GM11168 (cell line): ENCODE data around the gene FAM200B.
"Not testable (repeated sequence)": the region's sequence is repeated elsewhere in the genome, so short reads cannot be mapped to it uniquely, and the experiment has no call there.

Source experiments
- in situ Hi-C: fragments of 300-500 bp; cut with MboI; formaldehyde crosslinking; loops from one replicate; pipeline ENCODE4 v1.12.0; 2022; ENCODE audit warnings: low sequenced_read_pairs; ENCODE audit not compliant: unreplicated experiment

The FAM200B gene

DNA sequence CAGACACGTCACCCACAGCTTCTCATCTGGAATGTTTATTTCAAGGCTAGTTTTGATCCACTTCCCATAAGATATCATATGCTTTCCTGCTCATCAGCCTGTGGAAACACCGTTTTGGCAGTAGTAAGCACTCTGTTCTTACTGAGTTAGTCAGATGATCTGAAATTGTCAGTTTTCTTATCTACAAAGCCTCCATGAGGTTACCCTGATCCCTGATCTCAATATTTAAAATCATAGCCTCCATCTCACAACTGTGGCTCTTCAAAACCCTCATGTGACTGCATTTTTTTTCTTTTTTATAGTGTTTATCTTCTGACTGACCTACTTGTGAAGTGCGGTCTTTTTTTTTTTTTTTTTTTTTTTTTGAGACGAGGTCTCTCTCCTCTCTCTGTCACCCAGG is 44.0 kb downstream of the FAM200B start:
- in situ Hi-C loops = no loop called here

DNA sequence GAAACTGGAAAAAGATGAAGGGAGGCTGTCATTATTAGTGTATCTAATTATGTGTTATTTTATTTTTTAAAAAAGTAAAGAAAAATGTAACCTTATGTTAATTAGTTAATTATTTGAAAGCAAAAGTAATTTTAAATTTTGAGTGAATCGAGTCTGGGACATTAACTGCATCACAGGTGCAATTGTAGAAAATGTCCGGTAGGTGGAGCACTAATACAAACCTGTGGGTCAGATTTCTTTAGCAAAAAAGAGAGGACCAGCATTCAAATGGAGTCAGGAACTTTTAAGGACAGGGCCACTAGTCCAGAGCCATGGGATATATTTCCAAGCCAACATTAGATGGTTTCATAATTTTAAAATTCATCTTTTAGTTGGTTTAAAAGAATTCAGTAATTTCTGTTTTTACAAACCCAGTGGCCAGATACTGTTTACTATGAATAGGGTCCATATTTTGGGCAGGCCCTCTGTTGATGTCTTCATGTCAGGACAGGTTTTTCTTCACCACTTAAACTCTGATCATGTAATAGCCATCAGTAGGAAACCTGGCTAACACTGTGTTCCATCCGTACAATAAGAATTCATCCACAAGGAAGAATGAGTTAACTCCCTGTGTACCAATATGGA is 48.4 kb downstream of the FAM200B start:
- in situ Hi-C loops = no loop called here

DNA sequence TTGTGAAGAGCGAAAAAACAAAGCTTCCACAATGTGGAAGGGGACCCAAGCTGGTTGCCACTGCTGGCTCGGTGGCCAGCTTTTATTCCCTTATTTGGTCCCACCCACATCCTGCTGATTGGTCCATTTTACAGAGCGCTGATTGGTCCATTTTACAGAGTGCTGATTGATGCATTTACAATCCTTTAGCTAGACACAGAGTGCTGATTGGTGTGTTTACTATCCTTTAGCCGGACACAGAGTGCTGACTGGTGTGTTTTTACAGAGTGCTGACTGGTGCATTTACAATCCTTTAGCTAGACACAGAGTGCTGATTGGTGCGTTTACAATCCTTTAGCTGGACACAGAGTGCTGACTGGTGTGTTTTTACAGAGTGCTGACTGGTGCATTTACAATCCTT is 51.4 kb downstream of the FAM200B start:
- in situ Hi-C loops = not testable (repeated sequence)

DNA sequence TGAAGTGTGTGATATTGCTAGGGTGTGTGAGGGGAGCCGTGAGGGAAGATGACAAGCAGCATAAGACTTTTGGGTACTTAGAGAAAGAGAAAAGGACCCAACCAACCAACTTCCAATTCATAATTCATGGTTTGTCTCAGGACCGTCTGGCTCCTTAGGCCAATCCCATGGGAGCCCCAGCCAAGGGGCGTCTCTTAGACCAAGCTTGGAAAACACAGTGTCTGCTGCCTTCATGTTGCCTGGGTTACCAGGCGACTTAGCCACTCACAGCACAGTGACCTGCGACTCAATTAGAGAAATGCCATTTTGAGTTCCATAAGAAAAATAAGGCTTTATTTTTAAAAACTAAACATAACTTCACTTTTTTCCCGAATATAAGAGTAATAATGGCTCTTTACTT is 53.9 kb downstream of the FAM200B start:
- in situ Hi-C loops = no loop called here

DNA sequence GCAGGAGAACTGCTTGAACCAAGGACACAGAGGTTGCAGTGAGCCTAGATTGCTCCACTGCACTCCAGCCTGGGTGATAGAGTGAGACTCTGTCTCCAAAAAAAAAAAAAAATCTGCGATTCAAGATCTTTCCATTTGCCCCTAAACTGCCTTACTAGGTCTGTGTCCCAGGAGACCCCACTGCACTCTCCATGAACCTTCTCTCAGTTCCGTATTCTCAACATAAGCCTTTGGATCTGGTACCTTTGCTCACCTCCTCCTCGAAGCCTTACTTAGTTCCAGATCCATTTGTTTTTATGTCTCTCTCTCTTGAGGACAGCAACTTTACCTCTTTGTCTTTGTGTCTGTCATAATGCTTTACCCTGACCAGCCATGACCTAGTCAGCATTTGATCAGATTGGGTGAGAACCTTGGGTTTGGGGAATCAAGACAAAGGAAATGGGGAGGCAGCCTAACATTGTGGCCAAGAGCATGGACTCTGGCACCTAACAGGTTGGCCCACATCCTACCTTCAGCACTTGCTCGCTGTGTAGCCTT is 55.0 kb downstream of the FAM200B start:
- in situ Hi-C loops = no loop called here

DNA sequence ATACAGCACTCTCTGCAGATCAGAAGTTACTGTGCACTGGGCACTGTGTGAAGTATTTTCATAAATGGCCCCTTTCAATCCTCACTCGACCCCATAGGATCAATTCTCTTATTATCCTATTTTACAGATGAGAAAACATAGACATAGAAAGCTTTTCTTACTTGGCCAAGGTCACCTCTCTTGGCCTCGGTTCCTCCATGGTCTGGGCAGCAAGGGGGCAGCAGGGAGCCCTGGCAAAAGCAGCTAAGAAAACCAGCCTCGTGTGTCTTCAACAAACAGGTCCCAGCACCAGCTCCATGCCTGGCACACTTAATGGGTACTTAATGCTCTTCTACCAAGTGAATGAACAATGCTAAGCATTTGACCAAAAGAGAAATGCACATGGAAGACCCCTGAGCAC is 55.6 kb downstream of the FAM200B start:
- in situ Hi-C loops = no loop called here

DNA sequence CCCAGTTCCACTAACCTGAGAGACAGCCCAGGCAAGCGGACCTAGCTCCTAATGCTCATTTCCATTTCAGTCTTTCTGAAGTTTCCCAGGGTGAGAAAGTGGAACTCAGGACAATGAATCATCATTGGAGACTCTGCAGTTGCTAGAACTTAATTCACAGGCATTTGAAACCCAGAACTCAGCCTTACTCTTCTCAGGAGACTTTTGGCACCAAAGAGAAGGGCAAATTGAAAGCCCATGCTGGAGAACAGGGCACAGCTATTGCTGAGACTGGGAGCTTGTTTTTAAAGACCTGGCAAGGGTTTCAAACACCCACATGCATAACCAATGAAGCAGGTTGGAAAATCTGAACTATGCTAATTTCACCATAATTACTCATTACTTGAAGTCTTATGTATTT is 57.2 kb downstream of the FAM200B start:
- in situ Hi-C loops = no loop called here
